Effector CD4-positive, alpha-beta T cell (primary cell): Measurements from ENCODE around the gene ZCWPW1.

Experiments
- DNase-seq: peaks from one replicate; pipeline ENCODE4 v3.0.0-alpha.2; 2020

Gene ZCWPW1

GRCh38 chr7:100431286-100431735 is 2.8 kb upstream of the ZCWPW1 start:
- no peak for DNase-seq

GRCh38 chr7:100430493-100431285 is 2.2 kb upstream of the ZCWPW1 start:
- peak; percentile 29 for DNase-seq

GRCh38 chr7:100429637-100430492 is 1.4 kb upstream of the ZCWPW1 start, which contains the start of gene MEPCE:
Gene MEPCE (plus strand): TSS chr7:100429831. CDS start chr7:100430019, 188 bp downstream.
- peak; percentile 95 for DNase-seq

- DNase-seq: peak; percentile 100
Measured at GRCh38 chr7:100428967-100429636, 599 bp upstream of the ZCWPW1 start.

GRCh38 chr7:100427762-100428198 is 723 bp downstream of the ZCWPW1 start:
- DNase-seq: no peak

GRCh38 chr7:100426516-100426915 is 2.0 kb downstream of the ZCWPW1 start:
- no peak for DNase-seq

GRCh38 chr7:100425347-100425746 is 3.2 kb downstream of the ZCWPW1 start:
- DNase-seq: no peak

- DNase-seq: no peak
Measured at GRCh38 chr7:100423315-100423714, 5.2 kb downstream of the ZCWPW1 start.

- no peak for DNase-seq
Measured at GRCh38 chr7:100419660-100420226, 8.8 kb downstream of the ZCWPW1 start.

- no peak for DNase-seq
Measured at GRCh38 chr7:100418930-100419659, 9.4 kb downstream of the ZCWPW1 start.

GRCh38 chr7:100415448-100415847 is 13.1 kb downstream of the ZCWPW1 start:
- no peak for DNase-seq

GRCh38 chr7:100413889-100414288 is 14.6 kb downstream of the ZCWPW1 start:
- no peak for DNase-seq

- no peak for DNase-seq
Measured at GRCh38 chr7:100413346-100413745, 15.2 kb downstream of the ZCWPW1 start.

GRCh38 chr7:100411101-100411500 is 17.4 kb downstream of the ZCWPW1 start:
- no peak for DNase-seq

- peak; percentile 29 for DNase-seq
Measured at GRCh38 chr7:100407285-100408180, 21.0 kb downstream of the ZCWPW1 start.

GRCh38 chr7:100406767-100407166 is 21.7 kb downstream of the ZCWPW1 start:
- no peak for DNase-seq

- no peak for DNase-seq
Measured at GRCh38 chr7:100402241-100402640, 26.3 kb downstream of the ZCWPW1 start.

- DNase-seq: no peak
Measured at GRCh38 chr7:100401811-100402210, 26.7 kb downstream of the ZCWPW1 start.

GRCh38 chr7:100400656-100401055 is 27.8 kb downstream of the ZCWPW1 start:
- DNase-seq: no peak

GRCh38 chr7:100400041-100400440 is 28.5 kb downstream of the ZCWPW1 start:
- DNase-seq: no peak

GRCh38 chr7:100398239-100398638 is 30.3 kb downstream of the ZCWPW1 start:
- no peak for DNase-seq
